Right lung (tissue), 5 donors: ENCODE measurements around the gene DNAJC5. TPM values are rescaled to one million over a fixed set of nuclear protein-coding genes. Genes with fewer than 3 reads are reported as not detected.
A peak's percentile ranks its signal among the peaks of the same experiment; 100 is the strongest.
"Not testable (repeated sequence)": the region's sequence is repeated elsewhere in the genome, so short reads cannot be mapped to it uniquely, and the experiment has no call there.

Experiments used
- DNase-seq, 2 donors: peaks; one replicate each; pipeline ENCODE4 v3.0.0-alpha.2; 2013
- polyA plus RNA-seq, 5 donors: library from polyadenylated mRNA; unstranded; fragments of 120-200 nt; gene quantifications; one replicate each; pipeline versions ENCODE4 v1.2.1 to v1.2.3, GENCODE V29; 2013; ENCODE audit warnings: inconsistent platforms in 1 of 5, low replicate concordance in 1 of 5; ENCODE audit not compliant: insufficient read length in 5 of 5, insufficient read depth in 1 of 5

The DNAJC5 gene
- polyA plus RNA-seq, 5 donors = 16.2 to 32.5 (median 22.3) TPM

DNA sequence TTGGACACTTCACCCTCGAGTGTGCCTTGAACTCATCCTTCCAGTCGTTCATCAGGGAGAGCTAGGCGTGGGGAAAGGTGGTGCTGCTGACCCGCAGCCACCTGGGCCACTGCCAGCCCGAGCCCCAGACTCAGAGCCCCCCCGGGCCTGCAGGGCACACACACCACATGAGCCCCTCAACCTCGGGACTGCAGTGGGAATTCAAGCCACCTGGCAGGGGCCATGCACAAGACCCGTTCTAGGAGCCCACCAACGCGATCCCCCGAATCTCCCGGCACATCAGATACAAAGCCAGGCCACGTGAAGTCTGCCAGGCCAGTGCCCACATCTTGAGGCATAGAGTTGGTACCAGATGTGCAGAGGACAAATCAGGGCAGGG, 72.0 kb downstream of the DNAJC5 start:
- DNase-seq = no peak

DNA sequence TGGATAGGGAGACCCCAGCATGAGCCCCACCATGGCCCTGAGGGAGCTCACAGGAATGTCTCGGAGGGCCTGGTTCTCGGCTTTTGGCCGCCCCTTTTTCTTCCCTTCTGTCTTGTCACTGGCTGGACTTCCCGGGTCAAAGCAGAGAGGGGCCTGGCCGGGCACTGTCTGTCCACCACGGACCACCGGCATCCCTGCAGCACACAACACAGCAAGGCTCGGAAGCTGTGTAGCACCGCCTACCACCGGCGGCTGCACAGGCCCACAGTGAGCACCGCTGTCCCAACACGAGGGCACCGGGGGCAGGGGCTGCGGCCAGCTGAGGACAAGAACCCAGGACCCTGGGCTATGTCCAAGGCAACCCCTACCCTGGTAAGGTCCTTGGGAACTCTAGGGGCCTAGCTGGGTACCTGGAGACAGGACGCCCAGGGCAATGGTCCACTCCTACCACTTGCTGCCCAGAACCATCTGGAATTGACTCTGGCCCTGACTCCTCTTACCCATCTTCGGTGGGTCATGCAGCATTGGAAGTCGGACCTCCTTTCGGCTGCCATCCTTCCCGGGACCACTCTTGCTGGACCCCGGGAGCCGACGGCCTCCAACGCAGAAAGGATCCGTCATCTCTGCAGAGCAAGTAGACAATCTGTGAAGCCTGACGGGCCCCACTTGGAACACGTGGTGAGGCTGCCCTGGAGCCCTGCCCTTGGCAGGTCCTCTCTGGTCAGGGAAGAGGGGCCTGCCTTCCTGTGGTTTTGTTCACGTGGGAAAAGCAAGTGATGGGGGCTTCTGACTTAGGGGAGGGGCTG, 72.6 kb downstream of the DNAJC5 start:
- no peak for DNase-seq

- DNase-seq = no peak
Measured at GRCh38 chr20:63968136-63968927, 73.4 kb downstream of the DNAJC5 start.

- no peak for DNase-seq
Measured at GRCh38 chr20:63968928-63969760, 74.2 kb downstream of the DNAJC5 start.

- peak in 1 of 2 donors; percentile 78 for DNase-seq
Measured at GRCh38 chr20:63969838-63970713, 75.2 kb downstream of the DNAJC5 start, which contains the start of gene ZNF512B. TSS of gene ZNF512B (minus strand) at chr20:63969930. CDS start at chr20:63967950, 1,980 bp downstream.

DNA sequence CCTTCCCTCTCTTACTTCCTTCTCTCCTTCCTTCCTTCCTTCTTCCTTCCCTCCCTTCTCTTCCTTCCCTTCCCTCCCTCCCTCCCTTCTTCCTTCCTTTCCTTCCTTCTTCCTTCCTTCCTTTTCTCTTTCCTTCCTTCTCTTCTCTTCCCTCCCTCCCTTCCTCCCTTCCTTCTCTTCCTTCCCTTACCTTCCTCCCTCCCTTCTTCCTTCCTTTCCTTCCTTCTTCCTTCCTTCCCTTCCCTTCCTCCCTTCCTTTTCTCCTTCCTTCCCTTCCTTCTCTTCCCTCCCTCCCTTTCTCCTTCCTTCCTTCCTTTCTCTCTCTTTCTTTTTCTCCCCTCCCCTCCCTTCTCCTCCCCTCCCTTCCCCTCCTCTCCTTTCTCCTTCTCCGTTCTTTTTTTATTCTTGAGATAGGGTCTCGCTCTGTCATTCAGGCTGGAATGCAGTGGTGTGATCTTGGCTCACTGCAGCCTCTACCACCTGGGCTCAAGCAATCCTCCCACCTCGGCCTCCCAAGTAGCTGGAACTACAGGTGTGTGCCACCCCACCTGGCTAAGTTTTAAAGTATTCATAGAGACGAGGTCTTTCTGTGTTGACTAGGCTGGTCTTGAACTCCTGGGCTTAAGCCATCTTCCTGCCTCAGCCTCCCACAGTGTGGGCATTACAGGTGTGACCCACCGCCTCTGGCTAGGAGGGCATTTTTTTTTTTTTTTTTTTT, 75.9 kb downstream of the DNAJC5 start:
- DNase-seq = no peak

DNA sequence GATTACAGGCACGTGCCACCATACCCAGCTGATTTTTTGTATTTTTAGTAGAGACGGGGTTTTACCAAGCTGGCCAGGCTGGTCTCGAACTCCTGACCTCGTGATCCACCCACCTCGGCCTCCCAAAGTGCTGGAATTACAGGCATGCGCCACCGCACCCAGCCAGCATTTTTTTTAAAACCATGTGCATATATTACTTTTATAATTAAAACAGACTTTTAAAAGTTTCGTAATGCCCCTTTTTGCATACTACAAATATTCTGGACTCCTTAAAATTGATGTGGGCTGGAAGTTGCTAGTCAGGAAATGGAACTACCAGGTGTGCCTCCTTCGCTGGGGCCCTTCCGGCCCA, 77.0 kb downstream of the DNAJC5 start:
- not testable (repeated sequence) for DNase-seq

DNA sequence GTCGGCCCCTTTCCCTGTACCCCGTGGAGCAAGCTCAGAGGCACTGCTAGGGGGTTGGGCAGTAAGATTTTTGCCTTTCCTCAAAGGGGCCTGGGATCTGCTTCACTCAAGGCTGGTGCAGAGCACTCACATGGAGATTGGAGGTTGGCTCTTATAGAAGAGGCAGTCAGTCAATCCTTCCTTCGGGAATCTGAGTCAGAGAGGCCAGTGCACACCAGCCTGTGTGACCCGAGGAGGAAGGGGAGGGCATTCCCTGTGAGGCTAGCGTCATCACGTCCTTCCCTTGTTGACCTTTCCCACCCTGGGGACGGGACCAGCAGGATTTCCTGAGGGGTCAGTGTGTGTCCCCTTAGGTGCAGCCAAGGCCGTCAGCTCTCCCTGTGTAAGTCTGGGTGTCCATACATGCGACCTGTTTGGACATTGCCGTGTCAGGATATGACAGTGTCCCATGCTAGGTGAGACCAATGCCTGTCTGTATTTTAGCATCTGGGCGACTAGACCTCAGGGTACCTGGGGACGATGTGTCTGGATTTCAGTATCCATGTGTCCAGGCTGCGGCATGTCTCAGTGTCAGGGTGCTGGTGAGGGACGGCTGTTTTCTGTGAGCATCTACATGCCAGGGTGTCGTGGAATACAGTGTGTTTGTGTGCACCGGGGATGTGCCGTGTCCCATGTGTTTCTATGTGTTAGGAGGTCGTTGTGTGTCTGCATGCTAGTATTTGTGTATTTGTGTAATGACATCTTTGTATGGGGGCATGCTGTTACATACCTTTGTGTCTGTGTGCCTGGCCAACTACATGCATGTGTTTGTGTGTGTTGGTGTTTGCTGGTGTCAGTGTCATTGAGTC, 77.6 kb downstream of the DNAJC5 start:
- DNase-seq = no peak

DNA sequence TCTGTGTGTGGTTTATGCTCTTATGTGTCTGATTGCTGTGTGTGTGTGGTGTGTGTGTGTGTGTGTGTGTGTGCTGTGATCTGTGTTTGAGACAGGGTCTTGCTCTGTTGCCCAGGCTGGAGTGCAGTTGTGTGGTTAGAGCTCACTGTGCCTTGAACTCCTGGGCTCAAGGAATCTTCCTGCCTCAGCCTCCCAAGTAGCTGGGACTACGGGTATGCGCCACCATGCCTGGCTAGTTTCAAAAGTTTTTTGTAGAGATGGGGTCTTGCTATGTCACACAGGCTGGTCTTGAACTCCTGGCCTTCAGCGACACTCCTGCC, 78.2 kb downstream of the DNAJC5 start:
- DNase-seq = no peak

DNA sequence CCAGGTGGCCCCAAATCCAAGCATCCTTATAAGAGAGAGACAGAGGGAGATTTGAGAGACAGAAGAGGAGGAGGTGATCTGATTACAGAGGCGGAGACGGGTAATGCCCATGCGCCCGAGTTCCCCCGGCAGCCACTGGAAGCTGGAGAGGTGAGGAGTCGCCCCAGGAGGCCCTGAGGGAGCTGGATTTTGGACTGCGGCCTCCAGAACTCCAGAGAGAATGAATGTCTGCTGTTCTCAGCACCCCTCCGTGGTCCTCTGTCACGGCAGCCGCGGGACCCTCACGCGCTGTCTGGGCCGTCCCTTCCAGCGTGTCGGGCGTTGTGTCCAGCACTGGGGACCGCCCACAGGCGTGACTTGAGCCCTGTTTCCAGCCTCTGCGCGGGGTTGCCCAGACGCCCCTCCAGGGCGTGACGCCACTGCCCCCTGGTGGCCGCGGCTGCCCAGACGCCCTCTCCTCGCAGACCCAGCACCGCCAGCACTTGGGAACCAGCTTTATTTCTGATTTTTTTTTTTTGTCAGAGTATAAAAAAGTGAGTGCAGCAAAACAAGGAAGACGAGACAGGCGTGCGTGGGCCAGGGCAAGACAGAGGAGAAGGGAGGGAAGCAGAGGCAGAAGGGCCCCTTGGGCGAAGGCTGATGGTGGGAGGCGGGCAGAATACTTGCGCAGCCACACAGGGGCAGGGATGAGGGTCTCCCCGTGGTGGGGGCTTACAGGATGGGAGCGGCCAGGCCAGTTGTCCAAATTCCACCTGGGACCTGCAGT, 78.9 kb downstream of the DNAJC5 start:
- peak; percentile 85 to 86 for DNase-seq

GRCh38 chr20:63974402-63975200, 79.7 kb downstream of the DNAJC5 start:
- DNase-seq = no peak

GRCh38 chr20:63976511-63976910, 81.6 kb downstream of the DNAJC5 start:
- not testable (repeated sequence) for DNase-seq

- DNase-seq = no peak
Measured at GRCh38 chr20:63976980-63977738, 82.2 kb downstream of the DNAJC5 start.

GRCh38 chr20:63977739-63978276, 82.9 kb downstream of the DNAJC5 start:
- DNase-seq = no peak

DNA sequence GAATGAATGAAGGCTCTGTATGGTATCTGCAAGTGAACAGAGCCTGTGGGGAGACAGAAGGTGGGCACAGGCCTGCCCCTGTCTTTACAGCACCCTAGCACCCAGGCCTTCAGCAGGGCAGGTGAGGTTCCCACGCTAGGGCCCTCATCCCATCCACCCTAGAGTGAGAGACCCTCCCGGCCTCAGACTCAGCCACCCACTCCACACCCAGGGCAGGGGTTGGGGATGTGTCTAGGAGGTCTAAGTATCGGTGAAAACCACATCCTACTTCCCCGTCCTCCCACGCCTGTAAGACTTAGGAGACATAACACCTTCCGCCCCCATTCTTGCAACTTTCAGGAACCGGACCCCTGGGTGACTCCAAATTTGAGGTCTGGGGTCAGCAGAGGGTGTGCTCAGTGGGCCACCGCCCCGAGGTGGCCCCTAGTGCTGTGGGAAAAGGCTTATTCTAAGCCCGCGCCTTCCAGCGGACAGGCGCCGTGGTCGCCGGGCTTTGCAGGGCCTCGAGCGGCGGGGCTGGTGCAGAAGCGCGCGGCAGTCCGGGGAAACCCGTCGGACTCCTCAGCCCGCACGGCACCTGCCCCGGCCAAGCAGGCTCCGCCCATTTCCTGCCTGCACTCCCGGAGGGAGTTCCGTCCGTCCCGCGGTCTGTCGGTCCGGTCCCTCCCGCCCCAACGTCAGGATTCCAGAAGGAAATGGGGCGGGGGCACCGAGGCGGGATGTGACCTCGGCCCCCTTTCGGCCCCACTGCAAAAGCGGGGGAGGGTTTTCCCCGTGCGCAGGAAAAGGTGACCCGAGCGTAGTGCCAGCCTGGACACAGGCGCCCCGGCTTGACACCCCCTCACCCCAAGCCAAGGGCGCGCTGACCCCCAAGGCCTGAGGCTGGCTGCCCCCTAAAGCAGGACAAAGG, 83.6 kb downstream of the DNAJC5 start:
- DNase-seq = no peak

GRCh38 chr20:63979229-63979556, 84.3 kb downstream of the DNAJC5 start:
- DNase-seq = no peak
